Measurements from ENCODE around the gene CHI3L2. TPM values are rescaled to one million over a fixed set of nuclear protein-coding genes. Genes with fewer than 3 reads are reported as not detected.

Gene CHI3L2
- total RNA-seq, 1 experiment from 2014 or later: 0.77 TPM

- ChIA-PET POLR2A (no interaction called here), CTCF (no interaction called here)
- intact Hi-C loops (cut with micrococcal nuclease; ENCODE audit: unreplicated experiment): no loop called here
- TF ChIP-seq SIN3A (IDR thresholded peaks at IDR 0.05; ENCODE audit: borderline replicate concordance, insufficient read depth, low read depth, low read length) (no peak), TCF7L2 (IDR thresholded peaks at IDR 0.05; ENCODE audit: low read depth, low read length) (no peak), CTCF (IDR thresholded peaks at IDR 0.05) (no peak), POLR2AphosphoS5 (IDR thresholded peaks at IDR 0.05; ENCODE audit: low read depth, low read length) (no peak), REST (IDR thresholded peaks at IDR 0.05; ENCODE audit: insufficient read depth in 1 of 2, low read depth in 2 of 2, low read length in 1 of 2) (no peak)
- no peaks in the 10 kb centered on the region for H3K36me3 ChIP-seq (ENCODE audit: control insufficient read depth, insufficient read depth, low read length)
- H3K4me3 ChIP-seq (ENCODE audit: low read depth in 2 of 2, low read length in 2 of 2): no peak overlapping the region
- no peaks in the 10 kb centered on the region for H3K4me1 ChIP-seq (ENCODE audit: control insufficient read depth, insufficient read depth, low read length)
- BruUV-seq (replicated peaks): no TSS peak
- in situ Hi-C loops (cut with HindIII; ENCODE audit: low pct_unique_long_range_greater_than_20kb, low sequenced_read_pairs): loop anchor here (10.0 kb wide), 1 partner anchor 68 kb away; no protein-coding TSS in a partner anchor
- no peak overlapping the region for H3K27ac ChIP-seq (ENCODE audit: low read length)
- no peaks in the 10 kb centered on the region for H3K27me3 ChIP-seq (ENCODE audit: control insufficient read depth, insufficient read depth, low read length)
- no peak for ATAC-seq
- DNase-seq (ENCODE audit: low read depth, low spot score): no peak
- H3K9me3 ChIP-seq (ENCODE audit: control insufficient read depth, insufficient read depth, low read depth, low read length): no peaks in the 10 kb centered on the region
These were observed 19.8 kb downstream of the CHI3L2 start for GRCh38 chr1:111247125-111247838.

GRCh38 chr1:111249960-111250359 lies 22.4 kb downstream of the CHI3L2 start:
- H3K4me1 ChIP-seq (ENCODE audit: control insufficient read depth, insufficient read depth, low read length): no peaks in the 10 kb centered on the region
- no peak overlapping the region for H3K27ac ChIP-seq (ENCODE audit: low read length)
- POLR2A ChIA-PET: no interaction called here
- H3K36me3 ChIP-seq (ENCODE audit: control insufficient read depth, insufficient read depth, low read length): no peaks in the 10 kb centered on the region
- in situ Hi-C loops (cut with HindIII; ENCODE audit: low pct_unique_long_range_greater_than_20kb, low sequenced_read_pairs): loop anchor here (10.0 kb wide), 1 partner anchor 65 kb away; no protein-coding TSS in a partner anchor
- no TSS peak for BruUV-seq (replicated peaks)
- intact Hi-C loops (cut with micrococcal nuclease; ENCODE audit: unreplicated experiment): no loop called here
- H3K27me3 ChIP-seq (ENCODE audit: control insufficient read depth, insufficient read depth, low read length): no peaks in the 10 kb centered on the region
- ATAC-seq (no peak), DNase-seq (ENCODE audit: low read depth, low spot score) (no peak)
- TF ChIP-seq SIN3A (IDR thresholded peaks at IDR 0.05; ENCODE audit: borderline replicate concordance, insufficient read depth, low read depth, low read length) (no peak), CTCF (IDR thresholded peaks at IDR 0.05) (no peak), POLR2AphosphoS5 (IDR thresholded peaks at IDR 0.05; ENCODE audit: low read depth, low read length) (no peak), TCF7L2 (IDR thresholded peaks at IDR 0.05; ENCODE audit: low read depth, low read length) (no peak), REST (IDR thresholded peaks at IDR 0.05; ENCODE audit: insufficient read depth in 1 of 2, low read depth in 2 of 2, low read length in 1 of 2) (no peak)
- H3K9me3 ChIP-seq (ENCODE audit: control insufficient read depth, insufficient read depth, low read depth, low read length): no peaks in the 10 kb centered on the region
- CTCF ChIA-PET: no interaction called here
- H3K4me3 ChIP-seq (ENCODE audit: low read depth in 2 of 2, low read length in 2 of 2): no peak overlapping the region

All from Panc1 (cell line).